Measurements from ENCODE around the gene WDR75.

GRCh38 chr2:189413249-189413648, 28.0 kb upstream of the WDR75 start:
- TF ChIP-seq CTCF (conservative IDR thresholded peaks at IDR 0.05) (no peak), ZFX (IDR thresholded peaks at IDR 0.05) (no peak)
